HepG2 (cell line): Measurements from ENCODE around the gene ACO1.

Experiments
- KLF9 ChIP-seq: IDR thresholded peaks from 2 replicates; pipeline ENCODE4 v1.6.1; 2016; ENCODE audit warnings: low read depth
- NPAS2 ChIP-seq: sonication (generic); formaldehyde crosslinking; IDR thresholded peaks from 2 replicates; pipeline ENCODE4 v1.8.0; 2022; ENCODE audit warnings: mild to moderate bottlenecking, missing genetic modification reagents, borderline replicate concordance
- RAD21 ChIP-seq: fragments of 450-650 bp; formaldehyde crosslinking; IDR thresholded peaks from 2 replicates; pipeline ENCODE4 v1.5.0; 2020; ENCODE audit warnings: mild to moderate bottlenecking
- SMAD1 ChIP-seq: sonication (generic); formaldehyde crosslinking; IDR thresholded peaks from 2 replicates; pipeline ENCODE4 v1.4.0; 2020; ENCODE audit warnings: missing genetic modification reagents, low read depth, mild to moderate bottlenecking, borderline replicate concordance
- THRA ChIP-seq: sonication (generic); formaldehyde crosslinking; IDR thresholded peaks from 2 replicates; pipeline ENCODE4 v1.4.0; 2020; ENCODE audit warnings: missing genetic modification reagents, borderline replicate concordance
- WIZ ChIP-seq: sonication (generic); formaldehyde crosslinking; IDR thresholded peaks from 2 replicates; pipeline ENCODE4 v1.5.1; 2020; ENCODE audit warnings: mild to moderate bottlenecking, missing genetic modification reagents
- ZNF205 ChIP-seq: IDR thresholded peaks from 2 replicates; pipeline ENCODE4 v1.6.1; 2018; ENCODE audit warnings: missing biosample characterization, missing genetic modification reagents
- ZSCAN20 ChIP-seq: sonication (generic); formaldehyde crosslinking; IDR thresholded peaks from 2 replicates; pipeline ENCODE4 v1.4.0; 2020; ENCODE audit warnings: missing genetic modification reagents, mild to moderate bottlenecking, borderline replicate concordance
- ZSCAN30 ChIP-seq: sonication (generic); formaldehyde crosslinking; IDR thresholded peaks from 2 replicates; pipeline ENCODE4 v1.5.0; 2020; ENCODE audit warnings: mild to moderate bottlenecking, missing genetic modification reagents

GRCh38 chr9:32360983-32361673, 23.3 kb upstream of the ACO1 start:
- TF ChIP-seq ZSCAN30 (no peak), SMAD1 (CRISPR knock-in tag) (no peak), KLF9 (no peak), WIZ (CRISPR knock-in tag) (no peak), ZSCAN20 (CRISPR knock-in tag) (no peak), NPAS2 (CRISPR knock-in tag) (no peak), RAD21 (CRISPR knock-in tag) (no peak), ZNF205 (CRISPR knock-in tag) (no peak), THRA (CRISPR knock-in tag) (no peak)
